Effector CD8-positive, alpha-beta T cell (primary cell): ENCODE data around the gene FURIN.
"Not testable (repeated sequence)": the region's sequence is repeated elsewhere in the genome, so short reads cannot be mapped to it uniquely, and the experiment has no call there.

ENCODE experiments used
- DNase-seq: peaks from one replicate; lab custom pipeline; 2025; lab: John Stamatoyannopoulos, UW

The FURIN gene

GRCh38 chr15:90902040-90902839 is 33.9 kb downstream of the FURIN start:
- DNase-seq, result peak; percentile 46

GRCh38 chr15:90902840-90903732 is 34.7 kb downstream of the FURIN start, which contains the start of gene MAN2A2:
MAN2A2 (plus strand) TSS chr15:90903302; CDS start chr15:90904208, 906 bp downstream.
- peak; percentile 42 for DNase-seq

GRCh38 chr15:90903733-90904536 is 35.5 kb downstream of the FURIN start:
- no peak for DNase-seq

- no peak for DNase-seq
Measured at GRCh38 chr15:90904746-90905145, 36.4 kb downstream of the FURIN start.

- DNase-seq, result no peak
Measured at GRCh38 chr15:90905306-90906180, 37.2 kb downstream of the FURIN start.

GRCh38 chr15:90906181-90906849 is 37.9 kb downstream of the FURIN start:
- DNase-seq, result no peak

GRCh38 chr15:90907051-90907660 is 38.8 kb downstream of the FURIN start:
- no peak for DNase-seq

GRCh38 chr15:90907838-90908507 is 39.6 kb downstream of the FURIN start:
- no peak for DNase-seq

- not testable (repeated sequence) for DNase-seq
Measured at GRCh38 chr15:90909449-90909848, 41.1 kb downstream of the FURIN start.

GRCh38 chr15:90909976-90910375 is 41.6 kb downstream of the FURIN start:
- no peak for DNase-seq

- DNase-seq, result no peak
Measured at GRCh38 chr15:90910441-90911301, 42.3 kb downstream of the FURIN start.

GRCh38 chr15:90911302-90911623 is 42.9 kb downstream of the FURIN start:
- DNase-seq, result no peak

GRCh38 chr15:90911906-90912769 is 43.8 kb downstream of the FURIN start:
- no peak for DNase-seq

GRCh38 chr15:90912770-90913075 is 44.3 kb downstream of the FURIN start:
- no peak for DNase-seq

GRCh38 chr15:90913398-90913944 is 45.1 kb downstream of the FURIN start:
- no peak for DNase-seq

- DNase-seq, result no peak
Measured at GRCh38 chr15:90914305-90915080, 46.1 kb downstream of the FURIN start.
